ENCODE measurements around the gene SSR1.

DNA sequence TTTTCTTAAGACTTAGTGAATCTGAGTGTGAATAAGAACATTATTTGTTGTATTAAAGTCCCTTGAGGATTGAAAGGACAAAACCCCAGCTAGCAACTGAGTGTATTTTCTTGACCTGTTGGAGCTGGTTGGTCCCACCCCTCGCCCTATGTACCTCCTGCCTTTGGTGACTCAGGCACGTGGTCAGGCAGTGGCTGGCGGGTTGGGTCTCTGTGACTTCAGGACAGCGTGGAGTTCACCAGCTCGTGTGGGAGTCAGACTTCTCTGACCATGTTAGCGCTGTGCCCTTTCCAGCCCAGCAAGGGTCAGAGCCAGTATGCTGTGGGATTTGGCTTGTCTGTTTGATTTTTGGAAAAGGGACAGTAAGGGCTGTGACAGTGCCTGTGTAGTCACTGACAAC, 93.7 kb downstream of the SSR1 start:
- TF ChIP-seq, protein P1, sequence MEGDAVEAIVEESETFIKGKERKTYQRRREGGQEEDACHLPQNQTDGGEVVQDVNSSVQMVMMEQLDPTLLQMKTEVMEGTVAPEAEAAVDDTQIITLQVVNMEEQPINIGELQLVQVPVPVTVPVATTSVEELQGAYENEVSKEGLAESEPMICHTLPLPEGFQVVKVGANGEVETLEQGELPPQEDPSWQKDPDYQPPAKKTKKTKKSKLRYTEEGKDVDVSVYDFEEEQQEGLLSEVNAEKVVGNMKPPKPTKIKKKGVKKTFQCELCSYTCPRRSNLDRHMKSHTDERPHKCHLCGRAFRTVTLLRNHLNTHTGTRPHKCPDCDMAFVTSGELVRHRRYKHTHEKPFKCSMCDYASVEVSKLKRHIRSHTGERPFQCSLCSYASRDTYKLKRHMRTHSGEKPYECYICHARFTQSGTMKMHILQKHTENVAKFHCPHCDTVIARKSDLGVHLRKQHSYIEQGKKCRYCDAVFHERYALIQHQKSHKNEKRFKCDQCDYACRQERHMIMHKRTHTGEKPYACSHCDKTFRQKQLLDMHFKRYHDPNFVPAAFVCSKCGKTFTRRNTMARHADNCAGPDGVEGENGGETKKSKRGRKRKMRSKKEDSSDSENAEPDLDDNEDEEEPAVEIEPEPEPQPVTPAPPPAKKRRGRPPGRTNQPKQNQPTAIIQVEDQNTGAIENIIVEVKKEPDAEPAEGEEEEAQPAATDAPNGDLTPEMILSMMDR (IDR thresholded peaks at IDR 0.05), result no peak
- no peak for TF ChIP-seq EZH2phosphoT487 (IDR thresholded peaks at IDR 0.05)
- no peak for TF ChIP-seq EZH2 (IDR thresholded peaks at IDR 0.05)
